ENCODE results near the gene MAPK11.

The MAPK11 gene

DNA sequence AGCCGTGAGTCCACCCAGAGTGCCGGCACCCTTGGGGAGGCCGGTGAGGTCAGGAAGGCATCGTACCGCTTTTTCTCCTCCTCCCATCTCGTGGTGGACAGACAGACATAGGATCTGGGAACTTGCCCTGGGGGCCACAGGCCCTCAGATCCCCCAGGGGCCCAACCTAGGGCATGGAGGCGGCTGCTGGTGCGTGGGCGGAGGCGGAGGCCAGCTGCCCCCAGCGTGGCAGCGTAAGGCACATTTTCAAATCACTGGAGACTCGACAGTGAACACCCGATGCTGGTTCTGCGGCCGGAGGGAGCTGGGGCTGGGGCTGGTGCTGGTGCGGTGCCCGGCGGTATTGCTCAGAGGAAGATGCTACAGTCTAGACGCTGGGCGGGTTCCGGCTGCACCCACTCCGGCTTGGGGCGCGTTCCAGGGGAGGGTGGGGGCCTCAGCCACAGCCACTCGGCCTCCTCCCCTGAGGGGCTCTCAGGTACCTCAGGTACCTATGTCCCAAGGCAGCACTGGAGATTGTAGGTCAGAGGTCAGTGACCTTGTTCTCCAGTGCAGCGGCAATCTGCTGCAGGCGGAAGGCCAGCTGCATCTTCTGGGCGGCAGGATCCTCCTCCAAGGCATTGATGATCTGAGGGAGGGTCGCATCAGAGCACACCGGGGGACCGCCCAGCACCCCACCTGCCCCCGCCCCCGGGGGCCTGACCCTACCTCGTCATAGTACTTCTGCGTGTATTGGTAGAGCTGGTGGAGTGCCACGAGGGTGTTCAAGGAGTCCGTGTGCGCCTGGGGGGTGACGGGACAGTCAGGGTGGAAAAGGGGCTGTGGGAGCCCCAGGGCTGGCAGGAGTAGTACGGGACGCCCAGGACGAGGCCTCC lies 5.2 kb upstream of the MAPK11 start:
- no peak for ATAC-seq
- TF ChIP-seq, protein P1, sequence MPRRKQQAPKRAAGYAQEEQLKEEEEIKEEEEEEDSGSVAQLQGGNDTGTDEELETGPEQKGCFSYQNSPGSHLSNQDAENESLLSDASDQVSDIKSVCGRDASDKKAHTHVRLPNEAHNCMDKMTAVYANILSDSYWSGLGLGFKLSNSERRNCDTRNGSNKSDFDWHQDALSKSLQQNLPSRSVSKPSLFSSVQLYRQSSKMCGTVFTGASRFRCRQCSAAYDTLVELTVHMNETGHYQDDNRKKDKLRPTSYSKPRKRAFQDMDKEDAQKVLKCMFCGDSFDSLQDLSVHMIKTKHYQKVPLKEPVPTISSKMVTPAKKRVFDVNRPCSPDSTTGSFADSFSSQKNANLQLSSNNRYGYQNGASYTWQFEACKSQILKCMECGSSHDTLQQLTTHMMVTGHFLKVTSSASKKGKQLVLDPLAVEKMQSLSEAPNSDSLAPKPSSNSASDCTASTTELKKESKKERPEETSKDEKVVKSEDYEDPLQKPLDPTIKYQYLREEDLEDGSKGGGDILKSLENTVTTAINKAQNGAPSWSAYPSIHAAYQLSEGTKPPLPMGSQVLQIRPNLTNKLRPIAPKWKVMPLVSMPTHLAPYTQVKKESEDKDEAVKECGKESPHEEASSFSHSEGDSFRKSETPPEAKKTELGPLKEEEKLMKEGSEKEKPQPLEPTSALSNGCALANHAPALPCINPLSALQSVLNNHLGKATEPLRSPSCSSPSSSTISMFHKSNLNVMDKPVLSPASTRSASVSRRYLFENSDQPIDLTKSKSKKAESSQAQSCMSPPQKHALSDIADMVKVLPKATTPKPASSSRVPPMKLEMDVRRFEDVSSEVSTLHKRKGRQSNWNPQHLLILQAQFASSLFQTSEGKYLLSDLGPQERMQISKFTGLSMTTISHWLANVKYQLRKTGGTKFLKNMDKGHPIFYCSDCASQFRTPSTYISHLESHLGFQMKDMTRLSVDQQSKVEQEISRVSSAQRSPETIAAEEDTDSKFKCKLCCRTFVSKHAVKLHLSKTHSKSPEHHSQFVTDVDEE (CRISPR knock-in tag; IDR thresholded peaks at IDR 0.05), result no peak
- no peak for TF ChIP-seq ZFP30 (CRISPR knock-in tag; IDR thresholded peaks at IDR 0.05)
- TF ChIP-seq ZFP3 (CRISPR knock-in tag; IDR thresholded peaks at IDR 0.05), result no peak
- TF ChIP-seq TCF4 (CRISPR knock-in tag; IDR thresholded peaks at IDR 0.05; ENCODE audit: borderline replicate concordance), result no peak
- TF ChIP-seq ZNF8 (CRISPR knock-in tag; IDR thresholded peaks at IDR 0.05), result no peak
- TF ChIP-seq BACH2 (CRISPR knock-in tag; IDR thresholded peaks at IDR 0.05; ENCODE audit: borderline replicate concordance), result no peak
- TF ChIP-seq GLIS3 (CRISPR knock-in tag; IDR thresholded peaks at IDR 0.05), result no peak
- no peak for TF ChIP-seq ZNF70 (CRISPR knock-in tag; IDR thresholded peaks at IDR 0.05)
- no peak for TF ChIP-seq TOX (CRISPR knock-in tag; IDR thresholded peaks at IDR 0.05; ENCODE audit: borderline replicate concordance)
- TF ChIP-seq SNAI2 (CRISPR knock-in tag; IDR thresholded peaks at IDR 0.05), result no peak
- TF ChIP-seq CSDC2 (CRISPR knock-in tag; IDR thresholded peaks at IDR 0.05), result no peak
- TF ChIP-seq, protein P2, sequence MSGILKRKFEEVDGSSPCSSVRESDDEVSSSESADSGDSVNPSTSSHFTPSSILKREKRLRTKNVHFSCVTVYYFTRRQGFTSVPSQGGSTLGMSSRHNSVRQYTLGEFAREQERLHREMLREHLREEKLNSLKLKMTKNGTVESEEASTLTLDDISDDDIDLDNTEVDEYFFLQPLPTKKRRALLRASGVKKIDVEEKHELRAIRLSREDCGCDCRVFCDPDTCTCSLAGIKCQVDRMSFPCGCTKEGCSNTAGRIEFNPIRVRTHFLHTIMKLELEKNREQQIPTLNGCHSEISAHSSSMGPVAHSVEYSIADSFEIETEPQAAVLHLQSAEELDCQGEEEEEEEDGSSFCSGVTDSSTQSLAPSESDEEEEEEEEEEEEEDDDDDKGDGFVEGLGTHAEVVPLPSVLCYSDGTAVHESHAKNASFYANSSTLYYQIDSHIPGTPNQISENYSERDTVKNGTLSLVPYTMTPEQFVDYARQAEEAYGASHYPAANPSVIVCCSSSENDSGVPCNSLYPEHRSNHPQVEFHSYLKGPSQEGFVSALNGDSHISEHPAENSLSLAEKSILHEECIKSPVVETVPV (CRISPR knock-in tag; IDR thresholded peaks at IDR 0.05), result no peak
- no peak for TF ChIP-seq ESRRG (CRISPR knock-in tag; IDR thresholded peaks at IDR 0.05)
- TF ChIP-seq ISL1 (CRISPR knock-in tag; IDR thresholded peaks at IDR 0.05), result no peak
- no peak for TF ChIP-seq PPARA (CRISPR knock-in tag; IDR thresholded peaks at IDR 0.05; ENCODE audit: borderline replicate concordance)
- TF ChIP-seq, protein P3, sequence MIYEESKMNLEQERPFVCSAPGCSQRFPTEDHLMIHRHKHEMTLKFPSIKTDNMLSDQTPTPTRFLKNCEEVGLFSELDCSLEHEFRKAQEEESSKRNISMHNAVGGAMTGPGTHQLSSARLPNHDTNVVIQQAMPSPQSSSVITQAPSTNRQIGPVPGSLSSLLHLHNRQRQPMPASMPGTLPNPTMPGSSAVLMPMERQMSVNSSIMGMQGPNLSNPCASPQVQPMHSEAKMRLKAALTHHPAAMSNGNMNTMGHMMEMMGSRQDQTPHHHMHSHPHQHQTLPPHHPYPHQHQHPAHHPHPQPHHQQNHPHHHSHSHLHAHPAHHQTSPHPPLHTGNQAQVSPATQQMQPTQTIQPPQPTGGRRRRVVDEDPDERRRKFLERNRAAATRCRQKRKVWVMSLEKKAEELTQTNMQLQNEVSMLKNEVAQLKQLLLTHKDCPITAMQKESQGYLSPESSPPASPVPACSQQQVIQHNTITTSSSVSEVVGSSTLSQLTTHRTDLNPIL (CRISPR knock-in tag; IDR thresholded peaks at IDR 0.05; ENCODE audit: low read depth), result no peak
- TF ChIP-seq, protein P4, sequence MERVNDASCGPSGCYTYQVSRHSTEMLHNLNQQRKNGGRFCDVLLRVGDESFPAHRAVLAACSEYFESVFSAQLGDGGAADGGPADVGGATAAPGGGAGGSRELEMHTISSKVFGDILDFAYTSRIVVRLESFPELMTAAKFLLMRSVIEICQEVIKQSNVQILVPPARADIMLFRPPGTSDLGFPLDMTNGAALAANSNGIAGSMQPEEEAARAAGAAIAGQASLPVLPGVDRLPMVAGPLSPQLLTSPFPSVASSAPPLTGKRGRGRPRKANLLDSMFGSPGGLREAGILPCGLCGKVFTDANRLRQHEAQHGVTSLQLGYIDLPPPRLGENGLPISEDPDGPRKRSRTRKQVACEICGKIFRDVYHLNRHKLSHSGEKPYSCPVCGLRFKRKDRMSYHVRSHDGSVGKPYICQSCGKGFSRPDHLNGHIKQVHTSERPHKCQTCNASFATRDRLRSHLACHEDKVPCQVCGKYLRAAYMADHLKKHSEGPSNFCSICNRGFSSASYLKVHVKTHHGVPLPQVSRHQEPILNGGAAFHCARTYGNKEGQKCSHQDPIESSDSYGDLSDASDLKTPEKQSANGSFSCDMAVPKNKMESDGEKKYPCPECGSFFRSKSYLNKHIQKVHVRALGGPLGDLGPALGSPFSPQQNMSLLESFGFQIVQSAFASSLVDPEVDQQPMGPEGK (CRISPR knock-in tag; IDR thresholded peaks at IDR 0.05; ENCODE audit: borderline replicate concordance), result no peak
- TF ChIP-seq ZNF565 (CRISPR knock-in tag; conservative IDR thresholded peaks at IDR 0.05; ENCODE audit: low read depth), result no peak
- no peak for TF ChIP-seq ZC3H10 (CRISPR knock-in tag; IDR thresholded peaks at IDR 0.05)
- TF ChIP-seq, protein P5, sequence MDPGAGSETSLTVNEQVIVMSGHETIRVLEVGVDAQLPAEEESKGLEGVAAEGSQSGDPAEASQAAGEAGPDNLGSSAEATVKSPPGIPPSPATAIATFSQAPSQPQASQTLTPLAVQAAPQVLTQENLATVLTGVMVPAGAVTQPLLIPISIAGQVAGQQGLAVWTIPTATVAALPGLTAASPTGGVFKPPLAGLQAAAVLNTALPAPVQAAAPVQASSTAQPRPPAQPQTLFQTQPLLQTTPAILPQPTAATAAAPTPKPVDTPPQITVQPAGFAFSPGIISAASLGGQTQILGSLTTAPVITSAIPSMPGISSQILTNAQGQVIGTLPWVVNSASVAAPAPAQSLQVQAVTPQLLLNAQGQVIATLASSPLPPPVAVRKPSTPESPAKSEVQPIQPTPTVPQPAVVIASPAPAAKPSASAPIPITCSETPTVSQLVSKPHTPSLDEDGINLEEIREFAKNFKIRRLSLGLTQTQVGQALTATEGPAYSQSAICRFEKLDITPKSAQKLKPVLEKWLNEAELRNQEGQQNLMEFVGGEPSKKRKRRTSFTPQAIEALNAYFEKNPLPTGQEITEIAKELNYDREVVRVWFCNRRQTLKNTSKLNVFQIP (CRISPR knock-in tag; IDR thresholded peaks at IDR 0.05; ENCODE audit: borderline replicate concordance, low read depth), result no peak

DNA sequence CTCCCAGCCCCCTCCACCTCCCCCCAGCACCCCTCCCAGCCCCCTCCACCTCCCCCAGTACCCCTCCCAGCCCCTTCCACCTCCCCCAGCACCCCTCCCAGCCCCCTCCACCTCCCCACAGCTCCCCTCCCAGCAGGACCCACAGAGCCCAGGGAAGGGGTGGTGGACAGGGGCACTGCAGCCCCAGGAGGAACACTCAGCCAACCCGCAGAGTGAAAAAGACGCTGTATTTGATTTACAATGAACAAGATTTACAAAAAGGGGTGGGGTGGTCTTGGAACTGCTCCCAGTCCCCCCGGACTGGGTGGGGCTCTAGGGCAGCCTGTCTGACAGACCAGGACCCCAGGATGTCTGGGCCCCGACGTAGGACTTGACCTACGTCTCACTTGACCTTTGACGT lies 4.6 kb upstream of the MAPK11 start:
- TF ChIP-seq ZNF565 (CRISPR knock-in tag; conservative IDR thresholded peaks at IDR 0.05; ENCODE audit: low read depth), result no peak
- TF ChIP-seq, protein P5 (CRISPR knock-in tag; IDR thresholded peaks at IDR 0.05; ENCODE audit: borderline replicate concordance, low read depth), result no peak
- TF ChIP-seq ZFP30 (CRISPR knock-in tag; IDR thresholded peaks at IDR 0.05), result no peak
- TF ChIP-seq, protein P2 (CRISPR knock-in tag; IDR thresholded peaks at IDR 0.05), result no peak
- TF ChIP-seq BACH2 (CRISPR knock-in tag; IDR thresholded peaks at IDR 0.05; ENCODE audit: borderline replicate concordance), result no peak
- TF ChIP-seq GLIS3 (CRISPR knock-in tag; IDR thresholded peaks at IDR 0.05), result no peak
- no peak for TF ChIP-seq OSR1 (CRISPR knock-in tag; IDR thresholded peaks at IDR 0.05)
- TF ChIP-seq, protein P1 (CRISPR knock-in tag; IDR thresholded peaks at IDR 0.05), result no peak
- TF ChIP-seq TOX (CRISPR knock-in tag; IDR thresholded peaks at IDR 0.05; ENCODE audit: borderline replicate concordance), result no peak
- no peak for TF ChIP-seq SNAI2 (CRISPR knock-in tag; IDR thresholded peaks at IDR 0.05)
- no peak for TF ChIP-seq ZFP3 (CRISPR knock-in tag; IDR thresholded peaks at IDR 0.05)
- no peak for TF ChIP-seq ESRRG (CRISPR knock-in tag; IDR thresholded peaks at IDR 0.05)
- TF ChIP-seq TCF4 (CRISPR knock-in tag; IDR thresholded peaks at IDR 0.05; ENCODE audit: borderline replicate concordance), result no peak
- TF ChIP-seq ZNF70 (CRISPR knock-in tag; IDR thresholded peaks at IDR 0.05), result no peak
- TF ChIP-seq ZNF8 (CRISPR knock-in tag; IDR thresholded peaks at IDR 0.05), result no peak
- ATAC-seq, result no peak

Data from SK-N-SH treated with all-trans-retinoic acid at 6 μM for 48 hours (cell line).